ENCODE measurements around the gene ESR2. TPM values are rescaled to one million over a fixed set of nuclear protein-coding genes. Genes with fewer than 3 reads are reported as not detected.

Gene ESR2
- total and polyA plus RNA-seq, 4 experiments from 2014 or later = 0.12 to 0.59 TPM; not detected in 2

DNA sequence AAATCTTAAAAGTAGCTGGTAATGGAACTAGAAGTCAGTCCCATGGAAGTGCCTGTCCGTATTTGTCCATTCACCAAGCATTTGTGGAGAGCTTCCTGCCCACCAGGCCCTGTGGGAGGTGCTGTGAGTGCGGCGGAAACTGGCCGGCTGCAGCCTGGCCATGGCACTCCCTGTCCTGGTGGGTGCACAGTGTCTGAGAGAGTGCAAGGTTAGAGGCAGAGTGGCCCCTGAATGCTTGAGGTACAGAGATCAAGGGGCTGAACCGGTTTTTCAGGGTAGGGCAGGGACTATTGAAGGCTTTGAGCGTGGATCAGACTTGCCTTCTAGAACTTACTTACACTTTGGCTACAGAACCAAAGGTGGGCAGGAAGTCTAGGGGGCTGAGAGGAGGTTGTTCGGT, 92.9 kb downstream of the ESR2 start:
- peaks cover 0 to 3% (median 0%) of the 10 kb centered on the region in 8 donors for H3K9me3 Mint-ChIP-seq
- no peak overlapping the region for H3K4me3 ChIP-seq (ENCODE audit: low read length in 2 of 2)
- peak overlapping the region in 3 of 7 donors; percentile 12 to 47 (median 40) for H3K27ac Mint-ChIP-seq
- H3K36me3 Mint-ChIP-seq = peaks cover 32 to 65% of the 10 kb centered on the region in 2 donors
- intact Hi-C loops (cut with micrococcal nuclease) = no loop called here
- H3K4me1 ChIP-seq (ENCODE audit: insufficient read depth, low read length) = peaks cover 12% of the 10 kb centered on the region
- no peak overlapping the region for H3K27ac ChIP-seq (ENCODE audit: low read depth, low read length)
- POLR2A ChIA-PET (ENCODE audit: partially characterized antibody) = no interaction called here
- H3K4me3 Mint-ChIP-seq = no peak overlapping the region
- no peaks in the 10 kb centered on the region for H3K9me3 ChIP-seq (ENCODE audit: control insufficient read depth in 1 of 2, low read length in 2 of 2)
- CTCF ChIA-PET (ENCODE audit: partially characterized antibody) = interaction anchor here (1.6 kb wide), 1 partner anchor 94 kb away, joined by 3 read pairs; no protein-coding TSS in a partner anchor
- peaks cover 11 to 38% (median 29%) of the 10 kb centered on the region in 4 donors for H3K4me1 Mint-ChIP-seq
- DNase-seq = no peak
- H3K36me3 ChIP-seq (ENCODE audit: insufficient read depth, low read length) = peaks cover 18% of the 10 kb centered on the region
- no peaks in the 10 kb centered on the region for H3K27me3 ChIP-seq (ENCODE audit: insufficient read depth, low read length)
- no peaks in the 10 kb centered on the region for H3K27me3 Mint-ChIP-seq

DNA sequence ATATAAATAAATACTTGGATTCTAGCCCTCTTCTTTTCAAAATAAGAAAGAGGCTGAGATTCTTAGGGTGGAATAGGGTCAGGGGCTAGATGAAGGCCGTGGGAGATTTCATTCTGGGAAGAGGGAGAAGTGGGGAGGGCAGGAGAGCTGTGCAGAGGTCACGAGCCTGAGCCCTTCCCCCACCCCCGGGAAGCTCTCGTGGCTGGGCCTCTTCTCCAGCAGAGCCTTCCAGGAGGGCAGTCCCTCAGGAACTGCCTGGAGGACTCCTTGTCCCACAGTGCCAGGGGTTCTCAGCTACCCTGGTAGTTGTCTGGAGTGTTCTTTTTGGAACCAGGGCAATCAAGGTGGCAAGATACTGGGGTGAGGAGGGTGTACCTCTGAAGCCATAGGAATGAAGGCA, 94.0 kb downstream of the ESR2 start:
- H3K4me3 Mint-ChIP-seq = no peak overlapping the region
- Histone ChIP-seq H3K9me3 (ENCODE audit: control insufficient read depth in 1 of 2, low read length in 2 of 2) (no peaks in the 10 kb centered on the region), H3K27me3 (ENCODE audit: insufficient read depth, low read length) (no peaks in the 10 kb centered on the region), H3K27ac (ENCODE audit: low read depth, low read length) (no peak overlapping the region), H3K36me3 (ENCODE audit: insufficient read depth, low read length) (peaks cover 18% of the 10 kb centered on the region), H3K4me3 (ENCODE audit: low read length in 2 of 2) (no peak overlapping the region), H3K4me1 (ENCODE audit: insufficient read depth, low read length) (peaks cover 24% of the 10 kb centered on the region)
- no peaks in the 10 kb centered on the region for H3K27me3 Mint-ChIP-seq
- peaks cover 21 to 49% (median 38%) of the 10 kb centered on the region in 4 donors for H3K4me1 Mint-ChIP-seq
- CTCF ChIA-PET (ENCODE audit: partially characterized antibody) = interaction anchor here (1.6 kb wide), 1 partner anchor 95 kb away, joined by 3 read pairs; no protein-coding TSS in a partner anchor
- peak overlapping the region in 2 of 7 donors; percentile 30 to 31 for H3K27ac Mint-ChIP-seq
- peaks cover 0 to 3% (median 0%) of the 10 kb centered on the region in 8 donors for H3K9me3 Mint-ChIP-seq
- intact Hi-C loops (cut with micrococcal nuclease) = no loop called here
- POLR2A ChIA-PET (ENCODE audit: partially characterized antibody) = interaction anchor here (1.2 kb wide), 1 partner anchor 10 kb away, joined by 3 read pairs; no protein-coding TSS in a partner anchor
- no peak for DNase-seq
- H3K36me3 Mint-ChIP-seq = peaks cover 32 to 63% of the 10 kb centered on the region in 2 donors

DNA sequence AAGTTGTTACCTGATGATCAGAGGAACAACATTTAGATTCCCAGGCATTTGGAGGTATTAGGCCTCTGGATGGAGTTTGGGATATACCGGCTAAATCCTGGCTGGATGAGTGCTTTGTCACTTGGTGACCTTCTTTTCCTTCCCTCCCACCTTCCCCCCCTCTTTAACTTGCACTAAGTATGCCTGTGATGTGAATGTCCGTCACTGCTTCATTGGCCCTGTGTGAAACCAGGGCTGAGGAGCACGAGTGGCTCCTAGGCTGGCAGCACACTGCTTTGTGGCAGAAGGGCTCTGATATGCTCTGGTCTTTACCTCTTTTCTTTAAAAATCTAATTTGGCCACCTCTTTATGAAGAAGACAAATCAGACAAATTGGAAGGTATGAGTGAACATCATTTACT, 95.7 kb downstream of the ESR2 start:
- H3K27me3 Mint-ChIP-seq = no peaks in the 10 kb centered on the region
- no peak overlapping the region for H3K4me3 ChIP-seq (ENCODE audit: low read length in 2 of 2)
- peak overlapping the region in 6 of 7 donors; percentile 58 to 91 (median 84) for H3K27ac Mint-ChIP-seq
- intact Hi-C loops (cut with micrococcal nuclease) = no loop called here
- H3K4me3 Mint-ChIP-seq = peak overlapping the region in 5 of 8 donors; percentile 15 to 42 (median 30)
- H3K4me1 ChIP-seq (ENCODE audit: insufficient read depth, low read length) = peaks cover 40% of the 10 kb centered on the region
- no peak overlapping the region for H3K27ac ChIP-seq (ENCODE audit: low read depth, low read length)
- peaks cover 0 to 3% (median 0%) of the 10 kb centered on the region in 8 donors for H3K9me3 Mint-ChIP-seq
- POLR2A ChIA-PET (ENCODE audit: partially characterized antibody) = no interaction called here
- peaks cover 18% of the 10 kb centered on the region for H3K36me3 ChIP-seq (ENCODE audit: insufficient read depth, low read length)
- peaks cover 38 to 66% (median 54%) of the 10 kb centered on the region in 4 donors for H3K4me1 Mint-ChIP-seq
- no peaks in the 10 kb centered on the region for H3K27me3 ChIP-seq (ENCODE audit: insufficient read depth, low read length)
- H3K36me3 Mint-ChIP-seq = peaks cover 27 to 67% of the 10 kb centered on the region in 2 donors
- DNase-seq = no peak
- CTCF ChIA-PET (ENCODE audit: partially characterized antibody) = no interaction called here
- H3K9me3 ChIP-seq (ENCODE audit: control insufficient read depth in 1 of 2, low read length in 2 of 2) = no peaks in the 10 kb centered on the region

DNA sequence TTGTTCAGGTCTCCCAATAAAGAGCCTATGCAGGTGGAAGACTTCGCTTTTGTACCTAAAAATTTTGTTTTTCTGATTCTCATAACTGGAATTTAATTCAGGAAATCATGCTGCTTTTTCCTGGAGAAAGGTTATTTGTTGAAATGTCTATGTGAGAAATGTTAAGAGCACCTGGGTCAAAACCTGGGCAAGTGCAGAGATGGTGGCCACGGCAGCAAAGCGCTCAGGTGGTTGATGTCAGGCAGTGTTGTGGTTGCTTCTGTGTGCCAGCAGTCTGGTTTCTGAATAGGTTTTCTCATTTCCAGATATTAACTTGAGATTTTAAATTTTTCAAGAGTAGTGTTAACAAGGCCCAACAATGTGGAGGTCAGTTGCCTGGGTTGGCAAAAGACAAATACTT, 96.2 kb downstream of the ESR2 start:
- ChIA-PET POLR2A (ENCODE audit: partially characterized antibody) (no interaction called here), CTCF (ENCODE audit: partially characterized antibody) (no interaction called here)
- Histone ChIP-seq H3K36me3 (ENCODE audit: insufficient read depth, low read length) (peaks cover 15% of the 10 kb centered on the region), H3K9me3 (ENCODE audit: control insufficient read depth in 1 of 2, low read length in 2 of 2) (no peaks in the 10 kb centered on the region), H3K4me1 (ENCODE audit: insufficient read depth, low read length) (peaks cover 44% of the 10 kb centered on the region), H3K27ac (ENCODE audit: low read depth, low read length) (no peak overlapping the region), H3K27me3 (ENCODE audit: insufficient read depth, low read length) (no peaks in the 10 kb centered on the region), H3K4me3 (ENCODE audit: low read length in 2 of 2) (no peak overlapping the region)
- no peak for DNase-seq
- Mint-ChIP-seq H3K36me3 (peaks cover 27 to 67% of the 10 kb centered on the region in 2 donors), H3K27ac (peak overlapping the region; percentile 48 to 99 (median 84)), H3K27me3 (no peaks in the 10 kb centered on the region), H3K9me3 (peaks cover 0 to 3% (median 0%) of the 10 kb centered on the region in 8 donors), H3K4me3 (peak overlapping the region in 5 of 8 donors; percentile 22 to 83 (median 34)), H3K4me1 (peaks cover 39 to 68% (median 56%) of the 10 kb centered on the region in 4 donors)
- intact Hi-C loops (cut with micrococcal nuclease) = no loop called here

DNA sequence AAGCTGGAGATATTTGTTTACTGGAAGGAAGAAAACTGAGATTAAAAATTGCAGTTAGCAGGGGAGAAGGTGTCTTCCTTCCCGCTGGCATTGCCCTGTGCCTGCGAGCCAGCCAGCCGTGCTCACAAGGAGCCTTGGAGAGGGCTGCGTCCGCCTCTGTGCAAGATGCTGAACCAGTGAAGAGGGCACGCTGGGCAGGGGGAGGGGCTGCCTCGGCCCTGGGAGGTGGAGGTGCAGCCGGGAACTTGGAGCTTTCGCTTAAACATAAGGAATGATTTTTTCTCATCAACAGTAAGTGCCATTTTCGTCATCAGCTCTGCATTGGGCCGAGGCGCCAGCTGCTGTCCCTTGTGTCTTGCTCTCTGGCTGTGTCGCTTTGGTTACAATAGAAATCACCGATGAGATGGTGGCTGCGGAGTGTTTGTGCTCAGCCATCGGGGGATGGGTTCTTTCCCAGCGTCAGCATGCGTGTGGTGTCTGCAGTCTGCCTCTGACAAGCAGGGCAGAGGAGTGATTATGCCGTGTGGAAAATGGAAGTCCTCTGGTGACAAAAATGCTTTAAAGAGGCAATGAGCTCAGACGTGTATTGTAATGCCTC, 97.3 kb downstream of the ESR2 start:
- intact Hi-C loops (cut with micrococcal nuclease) = no loop called here
- H3K4me3 Mint-ChIP-seq = peak overlapping the region; percentile 63 to 87 (median 80)
- peaks cover 26 to 66% of the 10 kb centered on the region in 2 donors for H3K36me3 Mint-ChIP-seq
- Histone ChIP-seq H3K36me3 (ENCODE audit: insufficient read depth, low read length) (peaks cover 9% of the 10 kb centered on the region), H3K27ac (ENCODE audit: low read depth, low read length) (peak overlapping the region; percentile 4), H3K27me3 (ENCODE audit: insufficient read depth, low read length) (no peaks in the 10 kb centered on the region), H3K9me3 (ENCODE audit: control insufficient read depth in 1 of 2, low read length in 2 of 2) (no peaks in the 10 kb centered on the region), H3K4me3 (ENCODE audit: low read length in 2 of 2) (peak overlapping the region in 1 of 2 donors; percentile 34), H3K4me1 (ENCODE audit: insufficient read depth, low read length) (peaks cover 44% of the 10 kb centered on the region)
- H3K9me3 Mint-ChIP-seq = peaks cover 0 to 3% (median 0%) of the 10 kb centered on the region in 8 donors
- CTCF ChIA-PET (ENCODE audit: partially characterized antibody) = no interaction called here
- peaks cover 39 to 73% (median 59%) of the 10 kb centered on the region in 4 donors for H3K4me1 Mint-ChIP-seq
- H3K27me3 Mint-ChIP-seq = no peaks in the 10 kb centered on the region
- POLR2A ChIA-PET (ENCODE audit: partially characterized antibody) = interaction anchor here (1.6 to 1.7 kb wide), 2 partner anchors 20 to 333 kb away, joined by 3 read pairs; no protein-coding TSS in a partner anchor
- peak; percentile 8 to 61 (median 19) for DNase-seq
- H3K27ac Mint-ChIP-seq = peak overlapping the region; percentile 91 to 99 (median 93)

DNA sequence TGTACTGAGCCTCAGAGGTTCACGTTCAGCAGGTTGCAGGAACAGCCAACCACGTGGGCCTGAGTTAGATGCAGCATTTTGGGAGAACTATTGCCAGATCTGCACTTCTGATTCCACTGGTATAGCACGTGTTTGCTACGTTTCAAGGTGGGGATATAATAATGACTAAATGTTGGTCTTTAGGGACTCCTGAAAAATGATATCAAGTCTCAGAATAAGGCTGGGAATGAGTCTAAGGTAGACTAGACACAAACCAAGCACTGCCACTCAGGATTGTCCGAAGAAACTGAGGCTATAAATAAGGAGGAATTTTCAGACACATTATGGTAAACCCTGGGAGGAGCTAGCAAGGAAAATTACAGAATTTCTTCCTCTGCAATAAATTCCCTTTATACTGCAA, 98.1 kb downstream of the ESR2 start:
- DNase-seq = no peak
- Histone ChIP-seq H3K9me3 (ENCODE audit: control insufficient read depth in 1 of 2, low read length in 2 of 2) (no peaks in the 10 kb centered on the region), H3K36me3 (ENCODE audit: insufficient read depth, low read length) (peaks cover 5% of the 10 kb centered on the region), H3K27me3 (ENCODE audit: insufficient read depth, low read length) (no peaks in the 10 kb centered on the region), H3K4me1 (ENCODE audit: insufficient read depth, low read length) (peaks cover 44% of the 10 kb centered on the region), H3K4me3 (ENCODE audit: low read length in 2 of 2) (no peak overlapping the region), H3K27ac (ENCODE audit: low read depth, low read length) (peak overlapping the region; percentile 57)
- Mint-ChIP-seq H3K36me3 (peaks cover 34 to 66% of the 10 kb centered on the region in 2 donors), H3K27me3 (no peaks in the 10 kb centered on the region), H3K4me1 (peaks cover 40 to 80% (median 58%) of the 10 kb centered on the region in 4 donors), H3K4me3 (peak overlapping the region in 5 of 8 donors; percentile 9 to 79 (median 71)), H3K27ac (peak overlapping the region; percentile 74 to 99 (median 96)), H3K9me3 (peaks cover 0 to 3% (median 0%) of the 10 kb centered on the region in 8 donors)
- ChIA-PET CTCF (ENCODE audit: partially characterized antibody) (no interaction called here), POLR2A (ENCODE audit: partially characterized antibody) (interaction anchor here (0.5 to 1.7 kb wide), 4 partner anchors 16 to 332 kb away, joined by 3 to 4 read pairs (median 3); no protein-coding TSS in a partner anchor)
- intact Hi-C loops (cut with micrococcal nuclease) = no loop called here

DNA sequence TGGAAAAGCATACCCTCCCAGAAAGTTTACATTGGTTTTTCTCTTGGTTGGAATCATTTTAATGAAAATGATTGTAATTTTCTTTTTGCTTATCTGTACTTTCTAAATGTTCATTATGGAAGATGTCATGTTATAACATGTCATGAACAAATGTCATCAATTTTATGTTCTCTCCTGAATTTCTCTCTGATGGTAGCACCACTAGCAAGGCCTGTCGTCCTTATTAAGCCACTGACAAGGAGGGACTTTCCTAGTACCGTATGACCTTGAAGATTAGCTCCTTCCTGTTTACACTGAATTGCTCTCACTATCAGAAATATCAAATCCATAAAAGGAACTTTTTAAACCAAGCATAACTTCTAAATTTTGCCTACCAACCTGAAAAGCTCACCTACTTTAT, 99.0 kb downstream of the ESR2 start:
- POLR2A ChIA-PET (ENCODE audit: partially characterized antibody) = interaction anchor here (0.5 to 1.7 kb wide), 6 partner anchors 9 to 331 kb away, joined by 3 to 6 read pairs (median 3); no protein-coding TSS in a partner anchor
- intact Hi-C loops (cut with micrococcal nuclease) = no loop called here
- DNase-seq = peak; percentile 20 to 52 (median 36)
- H3K27me3 ChIP-seq (ENCODE audit: insufficient read depth, low read length) = no peaks in the 10 kb centered on the region
- H3K9me3 ChIP-seq (ENCODE audit: control insufficient read depth in 1 of 2, low read length in 2 of 2) = no peaks in the 10 kb centered on the region
- H3K27me3 Mint-ChIP-seq = no peaks in the 10 kb centered on the region
- peak overlapping the region in 7 of 8 donors; percentile 19 to 83 (median 71) for H3K4me3 Mint-ChIP-seq
- H3K36me3 Mint-ChIP-seq = peaks cover 42 to 67% of the 10 kb centered on the region in 2 donors
- peaks cover 44% of the 10 kb centered on the region for H3K4me1 ChIP-seq (ENCODE audit: insufficient read depth, low read length)
- peak overlapping the region; percentile 91 to 99 (median 96) for H3K27ac Mint-ChIP-seq
- H3K4me3 ChIP-seq (ENCODE audit: low read length in 2 of 2) = no peak overlapping the region
- peaks cover 40 to 83% (median 58%) of the 10 kb centered on the region in 4 donors for H3K4me1 Mint-ChIP-seq
- peaks cover 6% of the 10 kb centered on the region for H3K36me3 ChIP-seq (ENCODE audit: insufficient read depth, low read length)
- peaks cover 0 to 2% (median 0%) of the 10 kb centered on the region in 8 donors for H3K9me3 Mint-ChIP-seq
- H3K27ac ChIP-seq (ENCODE audit: low read depth, low read length) = peak overlapping the region; percentile 57
- CTCF ChIA-PET (ENCODE audit: partially characterized antibody) = interaction anchor here (0.9 kb wide), 1 partner anchor 9 kb away, joined by 3 read pairs; no protein-coding TSS in a partner anchor
